Right ventricle myocardium inferior (tissue), 1 donor: ENCODE data around the gene GP1BB. TPM values are rescaled to one million over a fixed set of nuclear protein-coding genes. Genes with fewer than 3 reads are reported as not detected.
"Not testable (repeated sequence)": the region's sequence is repeated elsewhere in the genome, so short reads cannot be mapped to it uniquely, and the experiment has no call there.

Experiments
- ATAC-seq: fragments of 200-7000 bp; cut with Tn5 transposase; one replicate; pipeline ENCODE4 v1.9.1; 2020; ENCODE audit warnings: mild to moderate bottlenecking, moderate library complexity
- DNase-seq: peaks from one replicate; pipeline ENCODE4 v3.0.0; 2021; ENCODE audit errors: missing footprints
- intact Hi-C: fragments of 100-400 bp; cut with DNase I; formaldehyde crosslinking; loops from one replicate; pipeline ENCODE4 v1.11.0; 2022
- total RNA-seq: library from RNA; stranded (reverse); fragmentation: NEBNext Ultra II Directional; extraction: Animal tissue kit (Norgen Biotek cat#: 25700); gene quantifications from one replicate; pipeline ENCODE4 v1.2.1, GENCODE V29; 2021
- donor health status: DM: no; HTN: yes; CAD: no; lungs with severe emphysema.

Gene GP1BB
- total RNA-seq, 1 donor from 2014 or later, result not detected

- ATAC-seq (no peak), DNase-seq (no peak)
- intact Hi-C loops, result no loop called here
These were observed 1.8 kb upstream of the GP1BB start for GRCh38 chr22:19721330-19722177.

DNA sequence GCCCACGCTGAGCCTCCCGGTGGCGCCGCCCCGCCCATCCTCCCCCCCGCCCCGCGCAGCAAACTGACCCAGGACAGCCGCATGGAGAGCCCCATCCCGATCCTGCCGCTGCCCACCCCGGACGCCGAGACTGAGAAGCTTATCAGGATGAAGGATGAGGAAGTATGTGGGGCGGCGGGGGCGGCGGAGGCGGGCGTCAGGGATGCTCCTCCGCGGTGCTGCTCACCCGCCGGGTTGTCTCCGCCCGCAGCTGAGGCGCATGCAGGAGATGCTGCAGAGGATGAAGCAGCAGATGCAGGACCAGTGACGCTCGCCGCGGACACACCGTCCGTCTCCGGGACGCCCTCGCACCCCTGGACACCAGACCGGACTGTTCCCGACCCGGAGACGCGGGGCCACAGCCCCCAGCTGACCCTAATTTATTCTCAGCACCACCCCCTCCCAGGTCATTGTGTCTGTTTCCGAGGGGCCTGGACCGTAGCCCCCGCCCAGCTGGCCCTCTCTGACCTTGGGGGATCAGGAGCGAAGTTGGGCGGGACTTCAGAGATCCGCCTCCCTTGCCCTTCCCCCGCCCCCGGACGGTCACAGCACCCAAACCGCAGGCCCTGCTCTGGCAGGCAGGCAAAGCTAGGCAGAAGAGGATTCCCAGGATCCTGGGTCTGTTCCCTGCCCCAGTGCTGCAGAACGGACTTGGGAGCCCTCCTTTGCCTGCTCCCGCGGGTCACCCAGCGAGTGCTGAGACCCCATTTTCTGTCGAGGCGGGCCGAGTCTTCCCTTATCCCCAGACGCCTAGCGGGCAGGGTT, 959 bp upstream of the GP1BB start:
- DNase-seq (no peak), ATAC-seq (peak; percentile 12)
- intact Hi-C loops, result no loop called here

DNA sequence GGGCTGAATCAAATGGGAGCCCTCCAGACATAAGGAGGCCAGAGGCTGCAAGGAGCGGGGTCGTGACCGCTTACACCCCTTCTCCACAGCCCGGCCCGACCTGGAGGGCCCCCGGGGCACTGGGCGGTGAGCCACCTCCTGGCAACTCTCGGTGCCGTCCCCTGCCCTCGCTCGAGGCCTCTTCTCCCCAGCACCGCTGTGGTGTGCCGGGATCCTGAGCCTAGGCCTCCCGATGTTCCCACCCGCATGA, 432 bp upstream of the GP1BB start:
- ATAC-seq, result peak; percentile 1
- intact Hi-C loops, result no loop called here
- DNase-seq, result no peak

DNA sequence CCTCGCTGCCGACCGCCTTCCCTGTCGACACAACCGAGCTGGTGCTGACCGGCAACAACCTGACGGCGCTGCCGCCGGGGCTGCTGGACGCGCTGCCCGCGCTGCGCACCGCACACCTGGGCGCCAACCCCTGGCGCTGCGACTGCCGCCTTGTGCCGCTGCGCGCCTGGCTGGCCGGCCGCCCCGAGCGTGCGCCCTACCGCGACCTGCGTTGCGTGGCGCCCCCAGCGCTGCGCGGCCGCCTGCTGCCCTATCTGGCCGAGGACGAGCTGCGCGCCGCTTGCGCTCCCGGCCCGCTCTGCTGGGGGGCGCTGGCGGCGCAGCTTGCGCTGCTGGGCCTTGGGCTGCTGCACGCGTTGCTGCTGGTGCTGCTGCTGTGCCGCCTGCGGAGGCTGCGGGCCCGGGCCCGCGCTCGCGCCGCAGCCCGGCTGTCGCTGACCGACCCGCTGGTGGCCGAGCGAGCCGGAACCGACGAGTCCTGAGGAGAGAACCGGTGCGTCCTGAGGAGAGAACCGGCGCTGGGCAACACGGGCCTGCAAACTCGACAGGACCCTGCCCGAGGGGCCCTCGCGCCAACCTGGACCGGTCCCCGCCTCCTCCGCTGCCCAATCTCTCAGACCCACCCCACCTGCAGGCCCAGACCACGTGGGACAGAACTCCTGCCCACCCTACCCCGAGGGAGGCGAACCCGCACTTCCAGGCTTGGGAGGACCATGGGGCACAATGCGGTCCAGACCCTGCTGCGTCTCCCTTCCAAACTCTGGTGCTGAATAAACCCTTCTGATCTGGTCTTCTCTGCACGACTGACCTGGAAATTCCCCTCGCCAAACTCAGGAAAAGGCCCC, 866 bp downstream of the GP1BB start:
- no peak for DNase-seq
- intact Hi-C loops, result no loop called here
- peak; percentile 17 for ATAC-seq

- DNase-seq (no peak), ATAC-seq (no peak)
- intact Hi-C loops, result no loop called here
These were observed 1.8 kb downstream of the GP1BB start for GRCh38 chr22:19724927-19725661.

DNA sequence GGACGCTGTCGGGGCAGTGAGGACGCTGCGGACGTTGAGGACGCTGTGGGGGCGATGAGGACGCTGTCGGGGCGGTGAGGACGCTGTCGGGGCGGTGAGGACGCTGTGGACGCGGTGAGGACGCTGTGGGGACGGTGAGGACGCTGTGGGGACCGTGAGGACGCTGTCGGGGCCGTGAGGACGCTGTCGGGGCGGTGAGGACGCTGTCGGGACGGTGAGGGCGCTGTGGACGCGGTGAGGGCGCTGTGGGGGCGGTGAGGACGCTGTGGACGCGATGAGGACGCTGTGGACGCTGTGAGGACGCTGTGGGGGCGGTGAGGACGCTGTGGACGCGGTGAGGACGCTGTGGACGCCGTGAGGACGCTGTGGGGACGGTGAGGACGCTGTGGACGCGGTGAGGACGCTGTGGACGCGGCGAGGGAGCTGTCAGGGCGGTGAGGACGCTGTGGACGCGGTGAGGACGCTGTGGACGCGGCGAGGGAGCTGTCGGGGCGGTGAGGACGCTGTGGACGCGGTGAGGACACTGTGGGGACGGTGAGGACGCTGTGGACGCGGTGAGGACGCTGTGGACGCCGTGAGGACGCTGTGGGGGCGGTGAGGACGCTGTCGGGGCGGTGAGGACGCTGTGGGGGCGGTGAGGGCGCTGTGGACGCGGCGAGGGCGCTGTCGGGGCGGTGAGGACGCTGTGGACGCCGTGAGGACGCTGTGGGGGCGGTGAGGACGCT, 2.9 kb downstream of the GP1BB start:
- ATAC-seq, intact Hi-C loops: not testable (repeated sequence)

GRCh38 chr22:19727310-19728150, 4.2 kb downstream of the GP1BB start:
- DNase-seq (no peak), ATAC-seq (no peak)
- intact Hi-C loops, result no loop called here

More for the DNA sequence above, 2.9 kb downstream of the GP1BB start:
- DNase-seq, result not testable (repeated sequence)

DNA sequence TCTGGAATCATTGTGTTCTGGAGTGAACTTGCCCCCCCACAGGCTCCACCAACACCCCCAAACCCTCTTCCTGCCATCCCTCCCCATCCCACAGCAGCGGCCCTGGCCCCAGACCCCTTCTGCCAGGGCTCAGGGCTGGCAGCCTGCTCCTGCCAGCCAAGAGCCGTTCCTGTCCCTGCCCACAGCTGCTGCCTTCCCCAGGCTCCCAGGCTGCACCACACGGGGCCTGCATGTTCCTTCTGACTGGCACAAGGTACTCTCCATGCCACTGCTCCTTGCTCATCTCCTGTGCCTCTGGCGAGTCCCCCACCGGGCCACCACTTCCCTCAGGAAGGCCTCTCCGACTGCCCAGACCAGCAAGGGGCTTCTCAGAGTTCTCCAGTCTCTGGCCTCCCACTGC, 4.9 kb downstream of the GP1BB start:
- ATAC-seq (no peak), DNase-seq (no peak)
- intact Hi-C loops, result no loop called here

DNA sequence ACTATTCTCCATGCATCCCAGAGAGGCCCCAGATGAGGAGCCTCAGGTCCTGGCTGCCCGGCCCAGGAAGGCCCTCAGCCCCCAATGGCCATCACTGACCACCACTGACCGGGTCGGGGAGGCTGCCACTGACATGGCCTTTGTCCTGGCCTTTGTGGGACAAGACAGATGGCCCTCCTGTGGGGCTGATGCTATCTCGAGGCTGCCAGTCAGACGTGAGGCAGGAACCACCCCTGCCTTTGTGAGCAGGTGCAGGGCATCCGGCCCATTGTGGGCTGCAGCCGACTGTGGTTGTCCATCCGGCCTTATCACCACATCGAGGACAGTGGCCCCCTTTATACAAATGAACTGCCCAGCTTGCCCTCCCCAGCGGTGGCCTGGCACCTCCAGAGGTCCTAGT, 5.5 kb downstream of the GP1BB start:
- DNase-seq (no peak), ATAC-seq (no peak)
- intact Hi-C loops, result no loop called here

GRCh38 chr22:19729507-19729906, 6.2 kb downstream of the GP1BB start:
- no peak for ATAC-seq
- no peak for DNase-seq
- intact Hi-C loops, result no loop called here

GRCh38 chr22:19730198-19730597, 6.9 kb downstream of the GP1BB start:
- intact Hi-C loops, result loop anchor here (1.0 to 5.0 kb wide), 2 partner anchors 180 to 282 kb away; no protein-coding TSS in a partner anchor
- no peak for DNase-seq
- no peak for ATAC-seq

- ATAC-seq, result peak; percentile 90
- intact Hi-C loops, result loop anchor here (1.0 to 5.0 kb wide), 2 partner anchors 179 to 281 kb away; no protein-coding TSS in a partner anchor
These were observed 7.5 kb downstream of the GP1BB start for GRCh38 chr22:19730655-19731360.

DNA sequence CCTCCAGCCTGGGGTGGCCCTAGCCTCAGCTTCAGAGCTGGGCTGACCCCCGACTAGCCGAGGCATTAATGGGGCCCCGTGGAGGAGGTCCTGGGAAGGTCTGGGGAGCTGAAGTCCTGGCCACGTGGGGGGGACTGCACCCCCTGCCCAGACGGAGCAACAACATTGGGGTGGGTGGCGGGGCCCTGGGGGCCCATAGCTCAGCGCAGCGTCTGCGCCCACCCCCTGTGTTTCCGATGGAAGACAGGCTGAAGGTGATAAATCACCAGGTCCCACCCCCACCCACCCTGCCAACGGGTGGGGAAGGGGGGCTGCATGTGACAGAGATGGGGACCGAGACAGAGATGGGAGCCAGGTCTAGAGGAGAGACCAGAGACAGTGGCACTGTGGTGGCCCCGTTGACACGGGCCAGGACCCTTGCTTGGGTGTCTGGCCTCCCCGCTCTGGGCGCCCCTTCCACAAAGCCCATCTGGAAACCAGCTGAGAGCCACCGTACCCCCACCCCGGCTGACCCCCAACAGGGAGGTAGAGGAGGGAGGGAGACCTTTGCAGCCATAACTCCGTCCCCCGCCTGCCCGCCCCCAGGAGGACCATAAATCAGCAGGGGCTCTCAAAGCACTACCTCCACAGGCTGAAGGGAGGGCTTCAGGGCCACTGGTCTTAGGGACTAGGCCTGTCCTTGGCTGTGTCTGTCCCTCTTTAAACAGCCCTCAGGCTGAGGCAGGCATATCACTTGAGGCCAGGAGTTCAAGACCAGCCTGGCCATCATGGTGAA, 8.2 kb downstream of the GP1BB start:
- no peak for DNase-seq
- no peak for ATAC-seq
- intact Hi-C loops, result loop anchor here (5.0 kb wide), 1 partner anchor 281 kb away; no protein-coding TSS in a partner anchor

More at GRCh38 chr22:19730655-19731360, 7.5 kb downstream of the GP1BB start:
- peak; percentile 91 for DNase-seq

GRCh38 chr22:19732403-19733113, 9.2 kb downstream of the GP1BB start:
- intact Hi-C loops, result loop anchor here (5.0 kb wide), 1 partner anchor 280 kb away; no protein-coding TSS in a partner anchor
- ATAC-seq (no peak), DNase-seq (no peak)

GRCh38 chr22:19733755-19734154, 10.4 kb downstream of the GP1BB start:
- intact Hi-C loops, result loop anchor here (5.0 kb wide), 1 partner anchor 279 kb away; no protein-coding TSS in a partner anchor
- DNase-seq (no peak), ATAC-seq (no peak)
